PC-9 (cell line): Measurements from ENCODE around the gene OR10A4. TPM values are rescaled to one million over a fixed set of nuclear protein-coding genes. Genes with fewer than 3 reads are reported as not detected.

Experiments
- BruUV-seq: library from RNA; stranded (reverse); fragments of 400-500 nt; replicated peaks from 2 replicates; lab custom pipeline; 2021; lab: Mats Ljungman, UMichigan
- CTCF ChIA-PET: fragments of 300-600 bp; sonication (Branson Sonifier 250); formaldehyde crosslinking; loops from one replicate; lab custom pipeline; 2022; ENCODE audit warnings: antibody characterized with exemption; lab: Charles Lee
- POLR2A ChIA-PET: fragments of 300-600 bp; sonication (Branson Sonifier 250); formaldehyde crosslinking; loops from one replicate; lab custom pipeline; 2022; ENCODE audit warnings: antibody characterized with exemption; ENCODE audit not compliant: unreplicated experiment; lab: Charles Lee
- DNase-seq, 2 experiments: peaks; one replicate each; pipeline versions ENCODE4 v3.0.0 to v3.0.0-alpha.2; 2015 to 2022; ENCODE audit warnings: mixed read lengths in 1 of 2
- H2AFZ ChIP-seq: fragments of 200-600 bp; sonication (generic); 2 replicates; pipeline ENCODE4 v1.8.1; 2017; ENCODE audit warnings: antibody characterized with exemption
- H3F3A ChIP-seq: fragments of 200-600 bp; sonication (generic); 2 replicates; pipeline ENCODE4 v1.8.1; 2017; ENCODE audit warnings: antibody characterized with exemption, mild to moderate bottlenecking, low read depth; ENCODE audit not compliant: insufficient read depth
- H3K27ac ChIP-seq: fragments of 200-600 bp; sonication (generic); 2 replicates; pipeline ENCODE4 v1.6.1; 2016; ENCODE audit warnings: mixed run types
- H3K27me3 ChIP-seq: fragments of 200-600 bp; sonication (generic); 2 replicates; pipeline ENCODE4 v1.6.1; 2016; ENCODE audit warnings: low read depth, mixed run types; ENCODE audit not compliant: insufficient read depth
- H3K36me3 ChIP-seq: fragments of 200-600 bp; sonication (generic); 2 replicates; pipeline ENCODE4 v1.6.1; 2016; ENCODE audit warnings: low read depth, mixed run types
- H3K4me1 ChIP-seq: fragments of 200-600 bp; sonication (generic); replicated peaks from 2 replicates; pipeline ENCODE4 v1.6.1; 2016; ENCODE audit warnings: mixed run types; ENCODE audit not compliant: insufficient read depth
- H3K4me2 ChIP-seq: fragments of 200-600 bp; sonication (generic); 2 replicates; pipeline ENCODE4 v1.6.1; 2017; ENCODE audit warnings: mixed run types
- H3K4me3 ChIP-seq: fragments of 200-600 bp; sonication (generic); 2 replicates; pipeline ENCODE4 v1.6.1; 2016; ENCODE audit warnings: mixed run types
- H3K79me2 ChIP-seq: fragments of 200-600 bp; sonication (generic); 2 replicates; pipeline ENCODE4 v1.6.1; 2017; ENCODE audit warnings: low read depth, mixed run types
- H3K9me2 ChIP-seq: fragments of 200-600 bp; sonication (generic); 2 replicates; pipeline ENCODE4 v1.8.1; 2017; ENCODE audit warnings: mild to moderate bottlenecking; ENCODE audit not compliant: insufficient read depth
- H3K9me3 ChIP-seq: fragments of 200-600 bp; sonication (generic); 2 replicates; pipeline ENCODE4 v1.8.1; 2016; ENCODE audit warnings: low read depth; ENCODE audit not compliant: insufficient read depth
- H4K20me1 ChIP-seq: fragments of 200-600 bp; sonication (generic); 2 replicates; pipeline ENCODE4 v1.8.1; 2017; ENCODE audit not compliant: insufficient read depth
- CTCF ChIP-seq: fragments of 200-600 bp; sonication (generic); conservative IDR thresholded peaks from 2 replicates; pipeline ENCODE4 v1.6.1; 2017; ENCODE audit warnings: mixed run types, antibody characterized with exemption, mild to moderate bottlenecking, moderate library complexity
- EZH2 ChIP-seq: fragments of 200-600 bp; sonication (generic); IDR thresholded peaks from 2 replicates; pipeline ENCODE4 v1.8.0; 2017; ENCODE audit warnings: antibody characterized with exemption, low read depth
- intact Hi-C: fragments of 100-400 bp; cut with micrococcal nuclease; formaldehyde crosslinking; loops from one replicate; pipeline ENCODE4 v1.10.0; 2022; ENCODE audit not compliant: unreplicated experiment
- total RNA-seq: library from RNA; stranded (reverse); gene quantifications from 2 replicates; pipeline ENCODE4 v1.2.3, GENCODE V29; 2021

Gene OR10A4
- total RNA-seq, 1 experiment from 2014 or later = not detected

- no TSS peak for BruUV-seq
Measured at GRCh38 chr11:6864438-6864837, 12.0 kb upstream of the OR10A4 start.

GRCh38 chr11:6871278-6871677 is 5.1 kb upstream of the OR10A4 start:
- no peak overlapping the region for H3K27ac ChIP-seq
- H3K4me2 ChIP-seq = no peak overlapping the region
- H3K4me1 ChIP-seq = no peaks in the 10 kb centered on the region
- H2AFZ ChIP-seq = no peak overlapping the region
- ChIA-PET POLR2A (no interaction called here), CTCF (no interaction called here)
- H3K27me3 ChIP-seq = no peaks in the 10 kb centered on the region
- intact Hi-C loops = no loop called here
- no peaks in the 10 kb centered on the region for H3K9me3 ChIP-seq
- no peaks in the 10 kb centered on the region for H3F3A ChIP-seq
- DNase-seq = no peak
- H3K9me2 ChIP-seq = no peaks in the 10 kb centered on the region
- H3K36me3 ChIP-seq = no peaks in the 10 kb centered on the region
- H3K79me2 ChIP-seq = no peaks in the 10 kb centered on the region
- no peak for TF ChIP-seq EZH2
- TF ChIP-seq CTCF = no peak
- H4K20me1 ChIP-seq = no peaks in the 10 kb centered on the region
- no TSS peak for BruUV-seq
- H3K4me3 ChIP-seq = no peak overlapping the region

More at GRCh38 chr11:6864438-6864837, 12.0 kb upstream of the OR10A4 start:
- no peaks in the 10 kb centered on the region for H3K4me1 ChIP-seq
- no peak overlapping the region for H3K4me2 ChIP-seq
- CTCF ChIA-PET = no interaction called here
- no peaks in the 10 kb centered on the region for H3K27me3 ChIP-seq
- POLR2A ChIA-PET = no interaction called here
- no peaks in the 10 kb centered on the region for H3K9me2 ChIP-seq
- DNase-seq = no peak
- H3K27ac ChIP-seq = no peak overlapping the region
- no peaks in the 10 kb centered on the region for H3F3A ChIP-seq
- H3K79me2 ChIP-seq = no peaks in the 10 kb centered on the region
- intact Hi-C loops = no loop called here
- H3K36me3 ChIP-seq = no peaks in the 10 kb centered on the region
- H2AFZ ChIP-seq = no peak overlapping the region
- no peak overlapping the region for H3K4me3 ChIP-seq
- TF ChIP-seq CTCF = no peak
- TF ChIP-seq EZH2 = no peak
- H3K9me3 ChIP-seq = no peaks in the 10 kb centered on the region
- H4K20me1 ChIP-seq = no peaks in the 10 kb centered on the region

GRCh38 chr11:6875761-6876160 is 664 bp upstream of the OR10A4 start:
- no peak for DNase-seq
- no peaks in the 10 kb centered on the region for H3K27me3 ChIP-seq
- TF ChIP-seq EZH2 (no peak), CTCF (no peak)
- no peaks in the 10 kb centered on the region for H3K36me3 ChIP-seq
- no peaks in the 10 kb centered on the region for H4K20me1 ChIP-seq
- H3K4me3 ChIP-seq = no peak overlapping the region
- POLR2A ChIA-PET = no interaction called here
- H3K9me3 ChIP-seq = no peaks in the 10 kb centered on the region
- no TSS peak for BruUV-seq
- no peaks in the 10 kb centered on the region for H3K9me2 ChIP-seq
- no peaks in the 10 kb centered on the region for H3K4me1 ChIP-seq
- H3F3A ChIP-seq = no peaks in the 10 kb centered on the region
- H3K27ac ChIP-seq = no peak overlapping the region
- no peak overlapping the region for H2AFZ ChIP-seq
- no peaks in the 10 kb centered on the region for H3K79me2 ChIP-seq
- no peak overlapping the region for H3K4me2 ChIP-seq
- CTCF ChIA-PET = no interaction called here
- intact Hi-C loops = no loop called here
